ENCODE data around the gene NF2.

Gene NF2

GRCh38 chr22:29693161-29693560 is 89.7 kb downstream of the NF2 start:
- no peak for DNase-seq (ENCODE audit: low read depth)
- no peak for TF ChIP-seq CTCF (conservative IDR thresholded peaks at IDR 0.05; ENCODE audit: low read depth, low read length)
- H3K4me3 ChIP-seq (ENCODE audit: low read depth, low read length), result no peak overlapping the region

GRCh38 chr22:29693671-29694070 is 90.2 kb downstream of the NF2 start:
- no peak for TF ChIP-seq CTCF (conservative IDR thresholded peaks at IDR 0.05; ENCODE audit: low read depth, low read length)
- no peak for DNase-seq (ENCODE audit: low read depth)
- H3K4me3 ChIP-seq (ENCODE audit: low read depth, low read length), result no peak overlapping the region

- H3K4me3 ChIP-seq (ENCODE audit: low read depth, low read length), result no peak overlapping the region
- TF ChIP-seq CTCF (conservative IDR thresholded peaks at IDR 0.05; ENCODE audit: low read depth, low read length), result no peak
- DNase-seq (ENCODE audit: low read depth), result no peak
Measured at GRCh38 chr22:29695129-29695926, 91.9 kb downstream of the NF2 start.

- no peak for DNase-seq (ENCODE audit: low read depth)
- no peak overlapping the region for H3K4me3 ChIP-seq (ENCODE audit: low read depth, low read length)
Measured at GRCh38 chr22:29697853-29698598, 94.6 kb downstream of the NF2 start.

GRCh38 chr22:29700206-29700899 is 96.9 kb downstream of the NF2 start:
- no peak for TF ChIP-seq CTCF (conservative IDR thresholded peaks at IDR 0.05; ENCODE audit: low read depth, low read length)

More at GRCh38 chr22:29697853-29698598, 94.6 kb downstream of the NF2 start:
- TF ChIP-seq CTCF (conservative IDR thresholded peaks at IDR 0.05; ENCODE audit: low read depth, low read length), result no peak

GRCh38 chr22:29700900-29701154 is 97.4 kb downstream of the NF2 start:
- no peak overlapping the region for H3K4me3 ChIP-seq (ENCODE audit: low read depth, low read length)
- no peak for TF ChIP-seq CTCF (conservative IDR thresholded peaks at IDR 0.05; ENCODE audit: low read depth, low read length)
- no peak for DNase-seq (ENCODE audit: low read depth)

More at GRCh38 chr22:29700206-29700899, 96.9 kb downstream of the NF2 start:
- no peak for DNase-seq (ENCODE audit: low read depth)
- no peak overlapping the region for H3K4me3 ChIP-seq (ENCODE audit: low read depth, low read length)
